GM12878 (cell line): ENCODE data around the gene DAB2. TPM values are rescaled to one million over a fixed set of nuclear protein-coding genes. Genes with fewer than 3 reads are reported as not detected.
A peak's percentile ranks its signal among the peaks of the same experiment; 100 is the strongest.

Experiments used
- ATAC-seq: fragments of 200-7000 bp; cut with Tn5 transposase; 3 replicates; pipeline ENCODE4 v1.9.1; 2020; ENCODE audit warnings: mild to moderate bottlenecking, moderate library complexity
- BruUV-seq: library from RNA; stranded (reverse); fragments of 400-500 nt; replicated peaks from 2 replicates; lab custom pipeline; 2021; lab: Mats Ljungman, UMichigan
- CTCF ChIA-PET: fragments of 300-600 bp; sonication (Branson Sonifier 250); formaldehyde crosslinking; extraction: SDS; loops from one replicate; lab custom pipeline; 2021; ENCODE audit warnings: inconsistent platforms; lab: Yijun Ruan, JAX
- POLR2A ChIA-PET: fragments of 350-600 bp; formaldehyde crosslinking; extraction: SDS; loops from one replicate; lab custom pipeline; 2021; ENCODE audit warnings: inconsistent platforms; lab: Charles Lee
- RAD21 ChIA-PET: fragments of 300-600 bp; sonication (Branson Sonifier 250); formaldehyde crosslinking; loops from one replicate; lab custom pipeline; 2023; ENCODE audit warnings: antibody characterized with exemption; ENCODE audit not compliant: unreplicated experiment; lab: Charles Lee
- SMC1A ChIA-PET: fragments of 300-600 bp; sonication (Branson Sonifier 250); formaldehyde crosslinking; loops from one replicate; lab custom pipeline; 2023; ENCODE audit not compliant: unreplicated experiment, uncharacterized antibody; lab: Charles Lee
- DNase-seq: peaks from one replicate; pipeline ENCODE4 v3.0.0-alpha.2; 2011; ENCODE audit warnings: low read depth, low spot score
- FAIRE-seq: peaks from 3 replicates; lab custom pipeline; 2011; peaks lifted over from hg19 to GRCh38; lab: Jason Lieb, UNC
- H2AFZ ChIP-seq: 2 replicates; pipeline ENCODE4 v1.6.0; 2011; ENCODE audit warnings: low read depth, low read length, control low read depth; ENCODE audit not compliant: control insufficient read depth
- H3K27ac ChIP-seq: 2 replicates; pipeline ENCODE4 v1.5.1; 2011; ENCODE audit warnings: control low read depth; ENCODE audit not compliant: control insufficient read depth, insufficient read depth
- H3K27me3 ChIP-seq, 2 experiments: replicated peaks in 1 of 2; 2 replicates each; pipeline versions ENCODE4 v1.6.0 to v1.6.1; 2011; ENCODE audit warnings: low read length in 1 of 2; ENCODE audit not compliant: control insufficient read depth in 2 of 2, insufficient read depth in 2 of 2
- H3K36me3 ChIP-seq, 2 experiments: 2 replicates each; pipeline ENCODE4 v1.5.1; 2011; ENCODE audit warnings: low read length in 1 of 2; ENCODE audit not compliant: control insufficient read depth in 2 of 2, insufficient read depth in 2 of 2
- H3K4me1 ChIP-seq: 2 replicates; pipeline ENCODE4 v1.6.1; 2011; ENCODE audit warnings: mild to moderate bottlenecking, low read length, moderate library complexity, mixed read lengths; ENCODE audit not compliant: control insufficient read depth, insufficient read depth
- H3K4me2 ChIP-seq: 2 replicates; pipeline ENCODE4 v1.6.0; 2011; ENCODE audit warnings: control low read depth; ENCODE audit not compliant: control insufficient read depth, insufficient read depth
- H3K4me3 ChIP-seq: fragments of 200-600 bp; sonication (generic); 2 replicates; pipeline ENCODE4 v1.5.1; 2016
- H3K79me2 ChIP-seq: 2 replicates; pipeline ENCODE4 v1.6.0; 2011; ENCODE audit warnings: low read length; ENCODE audit not compliant: control insufficient read depth, insufficient read depth
- H3K9ac ChIP-seq: 2 replicates; pipeline ENCODE4 v1.8.0; 2011; ENCODE audit warnings: low read length, control low read depth, mixed read lengths; ENCODE audit not compliant: control insufficient read depth, insufficient read depth
- H3K9me3 ChIP-seq: replicated peaks from 3 replicates; pipeline ENCODE4 v1.5.1; 2011; ENCODE audit warnings: mild to moderate bottlenecking, low read length; ENCODE audit not compliant: control insufficient read depth, insufficient read depth
- H4K20me1 ChIP-seq: 2 replicates; pipeline ENCODE4 v1.6.0; 2011; ENCODE audit not compliant: control insufficient read depth, insufficient read depth
- ASH2L ChIP-seq: fragments of 300-600, 200-600 bp; sonication (generic); IDR thresholded peaks from 2 replicates; pipeline ENCODE4 v1.6.1; 2017; ENCODE audit warnings: low read depth, mild to moderate bottlenecking, borderline replicate concordance
- BHLHE40 ChIP-seq, 2 experiments: fragments of 450-650 bp in 1 of 2; IDR thresholded peaks; 2 replicates each; pipeline ENCODE4 v1.6.1; 2011 to 2017; ENCODE audit warnings: low read depth in 2 of 2, borderline replicate concordance in 1 of 2, improper control_type of control experiment in 1 of 2, low read length in 1 of 2, mild to moderate bottlenecking in 1 of 2
- CEBPB ChIP-seq, 2 experiments: fragments of 150-350 bp in 1 of 2; IDR thresholded peaks; 2 replicates each; pipeline ENCODE4 v1.6.1; 2012 to 2014; ENCODE audit warnings: low read depth in 2 of 2, low read length in 2 of 2, borderline replicate concordance in 1 of 2, inconsistent platforms in 1 of 2
- FOXM1 ChIP-seq: IDR thresholded peaks from 2 replicates; pipeline ENCODE4 v1.6.1; 2012; ENCODE audit warnings: low read depth, mild to moderate bottlenecking, inconsistent platforms, low read length, moderate library complexity
- SP1 ChIP-seq: IDR thresholded peaks from one replicate; pipeline ENCODE4 v1.6.1; 2011; ENCODE audit warnings: low read depth, low read length
- SREBF1 ChIP-seq: IDR thresholded peaks from 2 replicates; pipeline ENCODE4 v1.6.1; 2012; ENCODE audit warnings: mild to moderate bottlenecking, low read length
- WGBS: methylation state at CpG from one replicate; pipeline ENCODE4 v1.1.6; 2016; ENCODE audit warnings: low lambda C conversion rate; ENCODE audit not compliant: insufficient replicate concordance, insufficient coverage; ENCODE audit errors: missing lambda C conversion rate; 5-methylcytosine and 5-hydroxymethylcytosine counted together
- in situ Hi-C: fragments of 300-500 bp; cut with MboI; formaldehyde crosslinking; loops from 9 replicates; pipeline ENCODE4 v1.14.3; 2018; ENCODE audit warnings: mixed read lengths
- intact Hi-C: fragments of 100-400 bp; cut with micrococcal nuclease; formaldehyde crosslinking; loops from one replicate; pipeline ENCODE4 v1.14.2; 2022; ENCODE audit not compliant: unreplicated experiment
- polyA plus RNA-seq, 11 experiments: library from polyadenylated mRNA; depleted of rRNA in 4 of 11; unstranded in 6 of 11; stranded (reverse) in 5 of 11; fragments of >200 nt; fragmentation: Nextera tagmentation in 4 of 11; fragmentation: Illumina TruSeq in 1 of 11; extraction: Ambion mirVana in 4 of 11; extraction: Trizol in 1 of 11; gene quantifications; 1 replicate in 1 of 11; 2 replicates in 10 of 11; pipeline versions ENCODE4 v1.2.1 to v1.2.3, GENCODE V29; 2011 to 2016; ENCODE audit warnings: inconsistent platforms in 2 of 11, missing spikeins in 2 of 11, low read depth in 1 of 11
- total RNA-seq, 4 experiments: library from RNA; depleted of rRNA in 3 of 4; stranded (reverse); fragments of >200 nt in 3 of 4; fragmentation: Illumina TruSeq in 1 of 4; extraction: Trizol in 1 of 4; gene quantifications; 2 replicates each; pipeline versions ENCODE4 v1.2.1 to v1.2.3, GENCODE V29; 2013 to 2021
- TF ChIP-seq, protein P1 (sequence below): IDR thresholded peaks from 2 replicates; pipeline ENCODE4 v1.6.1; 2012; ENCODE audit warnings: low read depth, low read length, improper control_type of control experiment

The DAB2 gene
- total and polyA plus RNA-seq, 10 of the 15 experiments (the other 5 are each of a cell fraction or from before 2014, with no cell fraction given), result 0.05 to 0.23 (median 0.11) TPM; not detected in 7

- no peak for TF ChIP-seq ASH2L
- TF ChIP-seq, protein P1, sequence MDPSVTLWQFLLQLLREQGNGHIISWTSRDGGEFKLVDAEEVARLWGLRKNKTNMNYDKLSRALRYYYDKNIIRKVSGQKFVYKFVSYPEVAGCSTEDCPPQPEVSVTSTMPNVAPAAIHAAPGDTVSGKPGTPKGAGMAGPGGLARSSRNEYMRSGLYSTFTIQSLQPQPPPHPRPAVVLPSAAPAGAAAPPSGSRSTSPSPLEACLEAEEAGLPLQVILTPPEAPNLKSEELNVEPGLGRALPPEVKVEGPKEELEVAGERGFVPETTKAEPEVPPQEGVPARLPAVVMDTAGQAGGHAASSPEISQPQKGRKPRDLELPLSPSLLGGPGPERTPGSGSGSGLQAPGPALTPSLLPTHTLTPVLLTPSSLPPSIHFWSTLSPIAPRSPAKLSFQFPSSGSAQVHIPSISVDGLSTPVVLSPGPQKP, result no peak
- no peak for TF ChIP-seq CEBPB (IDR thresholded peaks at IDR 0.05; ENCODE audit: borderline replicate concordance in 1 of 2, low read depth in 2 of 2, low read length in 2 of 2)
- TF ChIP-seq SP1, result no peak
- TF ChIP-seq FOXM1, result no peak
Measured at GRCh38 chr5:39462211-39462610, 37.4 kb upstream of the DAB2 start (continued).

GRCh38 chr5:39461007-39461682 is 36.4 kb upstream of the DAB2 start:
- peak; percentile 9 for DNase-seq
- ChIA-PET RAD21 (no interaction called here), CTCF (no interaction called here), SMC1A (interaction anchor here (1.3 to 1.4 kb wide), 2 partner anchors 8 to 17 kb away, joined by 3 to 5 read pairs; no protein-coding TSS in a partner anchor), POLR2A (no interaction called here)
- no peak overlapping the region for H3K9ac ChIP-seq
- in situ Hi-C loops, result no loop called here
- TF ChIP-seq BHLHE40 (IDR thresholded peaks at IDR 0.05; ENCODE audit: borderline replicate concordance in 1 of 2, low read depth in 2 of 2, low read length in 1 of 2) (peak in 1 of 2 experiments; percentile 27; a peak in 1 of 4 replicates), SREBF1 (no peak)
- WGBS, result 7% methylated on average over 5 of the region's 5 CpGs
- H3K36me3 ChIP-seq, result no peaks in the 10 kb centered on the region
- H3K4me1 ChIP-seq, result no peaks in the 10 kb centered on the region
- no peak for FAIRE-seq
- no peak overlapping the region for H3K4me3 ChIP-seq
- ATAC-seq, result peak; percentile 83
- BruUV-seq, result no TSS peak
- no peaks in the 10 kb centered on the region for H3K27me3 ChIP-seq
- H3K79me2 ChIP-seq, result no peaks in the 10 kb centered on the region
- no peaks in the 10 kb centered on the region for H3K9me3 ChIP-seq
- H3K4me2 ChIP-seq, result no peak overlapping the region
- no peaks in the 10 kb centered on the region for H4K20me1 ChIP-seq
- H2AFZ ChIP-seq, result no peak overlapping the region
- H3K27ac ChIP-seq, result no peak overlapping the region
- intact Hi-C loops, result no loop called here
